Spleen (tissue), 7 donors: ENCODE measurements around the gene ARHGAP25.

Source experiments
- POLR2AphosphoS5 ChIP-seq, 3 donors: sonication (generic); formaldehyde crosslinking; IDR thresholded peaks; one replicate each; pipeline ENCODE4 v1.5.1; 2017; ENCODE audit warnings: antibody characterized with exemption in 3 of 3
- TF ChIP-seq, protein P1 (sequence below), 11 experiments: fragments of 200-600 bp in 7 of 11; fragments of 450-650 bp in 4 of 11; sonication (generic) in 4 of 11; IDR thresholded peaks in 8 of 11; conservative IDR thresholded peaks in 3 of 11; 1 replicate in 7 of 11; 2 replicates in 4 of 11; pipeline versions ENCODE4 v1.4.0 to v1.8.0; 2016 to 2021; ENCODE audit warnings: antibody characterized with exemption in 11 of 11, inconsistent platforms in 4 of 11, mild to moderate bottlenecking in 1 of 11
- donor health status: DM: no; HTN: no; CAD: no; lungs with moderate emphysema.
- donor health status: DM: no; HTN: no; CAD: no.
- donor health status: DM: no; HTN: no; CAD: no.

DNA sequence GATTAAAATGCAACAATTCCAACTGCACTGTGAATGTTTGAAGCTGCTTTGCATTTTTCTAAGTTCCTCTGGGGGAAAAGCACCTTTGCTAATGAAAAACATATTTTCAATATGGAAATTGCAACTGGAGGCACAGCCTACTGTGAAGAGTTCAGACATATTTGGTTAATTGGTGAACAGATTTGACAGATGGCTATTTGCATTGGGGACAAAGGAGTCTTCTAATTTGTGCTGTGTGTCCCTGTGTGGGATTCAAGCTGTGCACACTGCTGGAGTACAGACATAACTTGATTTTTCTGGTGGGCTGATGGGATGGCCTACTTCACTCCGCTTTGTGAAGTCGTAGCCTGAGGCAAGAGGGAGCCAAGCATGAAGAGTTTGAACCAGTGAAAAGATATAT, 40.7 kb upstream of the ARHGAP25 start:
- no peak for TF ChIP-seq POLR2AphosphoS5 (IDR thresholded peaks at IDR 0.05)
- TF ChIP-seq, protein P1, sequence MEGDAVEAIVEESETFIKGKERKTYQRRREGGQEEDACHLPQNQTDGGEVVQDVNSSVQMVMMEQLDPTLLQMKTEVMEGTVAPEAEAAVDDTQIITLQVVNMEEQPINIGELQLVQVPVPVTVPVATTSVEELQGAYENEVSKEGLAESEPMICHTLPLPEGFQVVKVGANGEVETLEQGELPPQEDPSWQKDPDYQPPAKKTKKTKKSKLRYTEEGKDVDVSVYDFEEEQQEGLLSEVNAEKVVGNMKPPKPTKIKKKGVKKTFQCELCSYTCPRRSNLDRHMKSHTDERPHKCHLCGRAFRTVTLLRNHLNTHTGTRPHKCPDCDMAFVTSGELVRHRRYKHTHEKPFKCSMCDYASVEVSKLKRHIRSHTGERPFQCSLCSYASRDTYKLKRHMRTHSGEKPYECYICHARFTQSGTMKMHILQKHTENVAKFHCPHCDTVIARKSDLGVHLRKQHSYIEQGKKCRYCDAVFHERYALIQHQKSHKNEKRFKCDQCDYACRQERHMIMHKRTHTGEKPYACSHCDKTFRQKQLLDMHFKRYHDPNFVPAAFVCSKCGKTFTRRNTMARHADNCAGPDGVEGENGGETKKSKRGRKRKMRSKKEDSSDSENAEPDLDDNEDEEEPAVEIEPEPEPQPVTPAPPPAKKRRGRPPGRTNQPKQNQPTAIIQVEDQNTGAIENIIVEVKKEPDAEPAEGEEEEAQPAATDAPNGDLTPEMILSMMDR (IDR thresholded peaks at IDR 0.05 in 8 of 11, conservative IDR thresholded peaks at IDR 0.05 in 3 of 11): no peak
